ENCODE results near the gene DCAF8L2.

Gene DCAF8L2

GRCh38 chrX:27797575-27797974 lies 207.4 kb downstream of the DCAF8L2 start:
- H3K4me3 ChIP-seq (ENCODE audit: low read depth, low read length), result no peak overlapping the region
- no peak for DNase-seq (ENCODE audit: low read depth)
- TF ChIP-seq CTCF (IDR thresholded peaks at IDR 0.05; ENCODE audit: insufficient read depth, low read depth, low read length, missing control alignments), result no peak

Data from GM12865 (cell line).